ENCODE data around the gene ABI3BP.

ABI3BP gene

GRCh38 chr3:100760377-100760776, 232.8 kb downstream of the ABI3BP start:
- H3K9me3 ChIP-seq (ENCODE audit: low read length), result no peaks in the 10 kb centered on the region
- H3K27me3 ChIP-seq (ENCODE audit: insufficient read depth, low read length), result no peaks in the 10 kb centered on the region
- no peak overlapping the region for H3K4me3 ChIP-seq (ENCODE audit: low read length)
- peaks cover 3% of the 10 kb centered on the region for H3K4me1 ChIP-seq (ENCODE audit: insufficient read depth, low read length)
- no peak overlapping the region for H2AFZ ChIP-seq (ENCODE audit: low read depth, low read length)
- H3K36me3 ChIP-seq (ENCODE audit: insufficient read depth, low read length), result no peaks in the 10 kb centered on the region

- H3K36me3 ChIP-seq (ENCODE audit: insufficient read depth, low read length), result no peaks in the 10 kb centered on the region
- H2AFZ ChIP-seq (ENCODE audit: low read depth, low read length), result no peak overlapping the region
- no peak overlapping the region for H3K4me3 ChIP-seq (ENCODE audit: low read length)
- H3K27me3 ChIP-seq (ENCODE audit: insufficient read depth, low read length), result no peaks in the 10 kb centered on the region
- no peaks in the 10 kb centered on the region for H3K9me3 ChIP-seq (ENCODE audit: low read length)
- peaks cover 3% of the 10 kb centered on the region for H3K4me1 ChIP-seq (ENCODE audit: insufficient read depth, low read length)
Observed at GRCh38 chr3:100759950-100760349, 233.3 kb downstream of the ABI3BP start.

GRCh38 chr3:100759159-100759558, 234.1 kb downstream of the ABI3BP start:
- peaks cover under 1% of the 10 kb centered on the region for H3K36me3 ChIP-seq (ENCODE audit: insufficient read depth, low read length)
- peaks cover 3% of the 10 kb centered on the region for H3K4me1 ChIP-seq (ENCODE audit: insufficient read depth, low read length)
- H3K27me3 ChIP-seq (ENCODE audit: insufficient read depth, low read length), result no peaks in the 10 kb centered on the region
- no peak overlapping the region for H3K4me3 ChIP-seq (ENCODE audit: low read length)
- no peak overlapping the region for H2AFZ ChIP-seq (ENCODE audit: low read depth, low read length)
- H3K9me3 ChIP-seq (ENCODE audit: low read length), result no peaks in the 10 kb centered on the region

GRCh38 chr3:100756441-100756840, 236.8 kb downstream of the ABI3BP start:
- H3K4me3 ChIP-seq (ENCODE audit: low read length), result no peak overlapping the region
- H2AFZ ChIP-seq (ENCODE audit: low read depth, low read length), result no peak overlapping the region
- no peaks in the 10 kb centered on the region for H3K27me3 ChIP-seq (ENCODE audit: insufficient read depth, low read length)
- H3K4me1 ChIP-seq (ENCODE audit: insufficient read depth, low read length), result peaks cover 3% of the 10 kb centered on the region
- H3K36me3 ChIP-seq (ENCODE audit: insufficient read depth, low read length), result peaks cover 20% of the 10 kb centered on the region
- no peaks in the 10 kb centered on the region for H3K9me3 ChIP-seq (ENCODE audit: low read length)

GRCh38 chr3:100754563-100755334, 238.5 kb downstream of the ABI3BP start:
- H3K4me3 ChIP-seq (ENCODE audit: low read length), result no peak overlapping the region
- H2AFZ ChIP-seq (ENCODE audit: low read depth, low read length), result no peak overlapping the region
- no peaks in the 10 kb centered on the region for H3K9me3 ChIP-seq (ENCODE audit: low read length)
- peaks cover 35% of the 10 kb centered on the region for H3K36me3 ChIP-seq (ENCODE audit: insufficient read depth, low read length)
- no peaks in the 10 kb centered on the region for H3K27me3 ChIP-seq (ENCODE audit: insufficient read depth, low read length)
- peaks cover 3% of the 10 kb centered on the region for H3K4me1 ChIP-seq (ENCODE audit: insufficient read depth, low read length)

- Histone ChIP-seq H3K27me3 (ENCODE audit: insufficient read depth, low read length) (no peaks in the 10 kb centered on the region), H3K4me3 (ENCODE audit: low read length) (no peak overlapping the region), H2AFZ (ENCODE audit: low read depth, low read length) (no peak overlapping the region), H3K36me3 (ENCODE audit: insufficient read depth, low read length) (peaks cover 42% of the 10 kb centered on the region), H3K4me1 (ENCODE audit: insufficient read depth, low read length) (peaks cover 3% of the 10 kb centered on the region), H3K9me3 (ENCODE audit: low read length) (no peaks in the 10 kb centered on the region)
Observed at GRCh38 chr3:100753846-100754245, 239.4 kb downstream of the ABI3BP start.

- Histone ChIP-seq H3K4me3 (ENCODE audit: low read length) (no peak overlapping the region), H3K36me3 (ENCODE audit: insufficient read depth, low read length) (peaks cover 83% of the 10 kb centered on the region), H3K9me3 (ENCODE audit: low read length) (no peaks in the 10 kb centered on the region), H3K27me3 (ENCODE audit: insufficient read depth, low read length) (no peaks in the 10 kb centered on the region), H3K4me1 (ENCODE audit: insufficient read depth, low read length) (no peaks in the 10 kb centered on the region), H2AFZ (ENCODE audit: low read depth, low read length) (no peak overlapping the region)
Observed at GRCh38 chr3:100748967-100749366, 244.3 kb downstream of the ABI3BP start.

- Histone ChIP-seq H3K4me1 (ENCODE audit: insufficient read depth, low read length) (no peaks in the 10 kb centered on the region), H3K9me3 (ENCODE audit: low read length) (no peaks in the 10 kb centered on the region), H3K4me3 (ENCODE audit: low read length) (no peak overlapping the region), H3K27me3 (ENCODE audit: insufficient read depth, low read length) (no peaks in the 10 kb centered on the region), H3K36me3 (ENCODE audit: insufficient read depth, low read length) (peaks cover 81% of the 10 kb centered on the region), H2AFZ (ENCODE audit: low read depth, low read length) (no peak overlapping the region)
Observed at GRCh38 chr3:100748220-100748619, 245.0 kb downstream of the ABI3BP start.

- H3K27me3 ChIP-seq (ENCODE audit: insufficient read depth, low read length), result no peaks in the 10 kb centered on the region
- no peaks in the 10 kb centered on the region for H3K4me1 ChIP-seq (ENCODE audit: insufficient read depth, low read length)
- no peak overlapping the region for H2AFZ ChIP-seq (ENCODE audit: low read depth, low read length)
- no peaks in the 10 kb centered on the region for H3K9me3 ChIP-seq (ENCODE audit: low read length)
- H3K4me3 ChIP-seq (ENCODE audit: low read length), result no peak overlapping the region
- peaks cover 84% of the 10 kb centered on the region for H3K36me3 ChIP-seq (ENCODE audit: insufficient read depth, low read length)
Observed at GRCh38 chr3:100746092-100746491, 247.1 kb downstream of the ABI3BP start.

GRCh38 chr3:100745617-100746016, 247.6 kb downstream of the ABI3BP start:
- no peak overlapping the region for H2AFZ ChIP-seq (ENCODE audit: low read depth, low read length)
- H3K36me3 ChIP-seq (ENCODE audit: insufficient read depth, low read length), result peaks cover 85% of the 10 kb centered on the region
- H3K4me1 ChIP-seq (ENCODE audit: insufficient read depth, low read length), result no peaks in the 10 kb centered on the region
- no peaks in the 10 kb centered on the region for H3K9me3 ChIP-seq (ENCODE audit: low read length)
- no peaks in the 10 kb centered on the region for H3K27me3 ChIP-seq (ENCODE audit: insufficient read depth, low read length)
- H3K4me3 ChIP-seq (ENCODE audit: low read length), result no peak overlapping the region

GRCh38 chr3:100744671-100745070, 248.6 kb downstream of the ABI3BP start:
- H3K27me3 ChIP-seq (ENCODE audit: insufficient read depth, low read length), result no peaks in the 10 kb centered on the region
- no peaks in the 10 kb centered on the region for H3K4me1 ChIP-seq (ENCODE audit: insufficient read depth, low read length)
- no peaks in the 10 kb centered on the region for H3K9me3 ChIP-seq (ENCODE audit: low read length)
- H2AFZ ChIP-seq (ENCODE audit: low read depth, low read length), result no peak overlapping the region
- H3K4me3 ChIP-seq (ENCODE audit: low read length), result no peak overlapping the region
- peaks cover 84% of the 10 kb centered on the region for H3K36me3 ChIP-seq (ENCODE audit: insufficient read depth, low read length)

GRCh38 chr3:100743535-100743934, 249.7 kb downstream of the ABI3BP start:
- Histone ChIP-seq H2AFZ (ENCODE audit: low read depth, low read length) (no peak overlapping the region), H3K27me3 (ENCODE audit: insufficient read depth, low read length) (no peaks in the 10 kb centered on the region), H3K9me3 (ENCODE audit: low read length) (no peaks in the 10 kb centered on the region), H3K4me1 (ENCODE audit: insufficient read depth, low read length) (no peaks in the 10 kb centered on the region), H3K36me3 (ENCODE audit: insufficient read depth, low read length) (peaks cover 84% of the 10 kb centered on the region), H3K4me3 (ENCODE audit: low read length) (no peak overlapping the region)

- Histone ChIP-seq H3K4me3 (ENCODE audit: low read length) (no peak overlapping the region), H3K27me3 (ENCODE audit: insufficient read depth, low read length) (no peaks in the 10 kb centered on the region), H3K4me1 (ENCODE audit: insufficient read depth, low read length) (no peaks in the 10 kb centered on the region), H2AFZ (ENCODE audit: low read depth, low read length) (no peak overlapping the region), H3K36me3 (ENCODE audit: insufficient read depth, low read length) (peaks cover 83% of the 10 kb centered on the region), H3K9me3 (ENCODE audit: low read length) (no peaks in the 10 kb centered on the region)
Observed at GRCh38 chr3:100740207-100740606, 253.0 kb downstream of the ABI3BP start.

- Histone ChIP-seq H2AFZ (ENCODE audit: low read depth, low read length) (no peak overlapping the region), H3K4me3 (ENCODE audit: low read length) (no peak overlapping the region), H3K9me3 (ENCODE audit: low read length) (no peaks in the 10 kb centered on the region), H3K27me3 (ENCODE audit: insufficient read depth, low read length) (no peaks in the 10 kb centered on the region), H3K36me3 (ENCODE audit: insufficient read depth, low read length) (peaks cover 77% of the 10 kb centered on the region), H3K4me1 (ENCODE audit: insufficient read depth, low read length) (no peaks in the 10 kb centered on the region)
Observed at GRCh38 chr3:100737334-100737733, 255.9 kb downstream of the ABI3BP start.

Measured in neuron (in vitro differentiated cells).